ENCODE data around the gene SEMA3C. TPM values are rescaled to one million over a fixed set of nuclear protein-coding genes. Genes with fewer than 3 reads are reported as not detected.

SEMA3C gene
- total RNA-seq, 4 donors from 2014 or later, result 117 to 181 (median 158) TPM

DNA sequence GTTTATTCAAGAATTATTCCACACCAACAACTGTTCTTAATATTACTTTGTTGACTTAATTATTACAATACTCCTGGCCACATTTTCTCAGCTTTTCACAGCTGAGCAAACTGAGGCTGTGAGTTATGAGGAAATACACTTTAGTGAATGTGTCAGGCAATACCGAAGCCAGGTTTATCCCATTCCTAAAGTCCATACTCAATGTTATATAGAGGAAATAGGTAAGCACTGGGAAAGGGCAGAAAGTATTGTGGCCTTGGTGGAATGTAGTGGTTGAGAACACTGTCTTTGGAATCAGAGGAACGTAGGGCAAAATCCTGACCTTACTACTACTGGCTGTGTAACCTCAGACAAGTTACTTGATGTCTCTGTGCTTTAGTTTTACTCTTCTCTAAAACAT is 169.6 kb downstream of the SEMA3C start:
- Histone ChIP-seq H3K4me3 (no peak overlapping the region), H3K4me1 (peaks cover 0 to 13% (median 6%) of the 10 kb centered on the region in 4 donors), H3K27ac (replicated peaks in 1 of 4) (peak overlapping the region in 3 of 4 donors; percentile 6 to 14 (median 14)), H3K36me3 (peaks cover 0 to 20% (median 6%) of the 10 kb centered on the region in 4 donors), H3K27me3 (no peaks in the 10 kb centered on the region), H3K9me3 (no peaks in the 10 kb centered on the region)
- TF ChIP-seq EP300 (IDR thresholded peaks at IDR 0.05) (no peak), POLR2A (IDR thresholded peaks at IDR 0.05; ENCODE audit: low read depth) (no peak), POLR2AphosphoS5 (IDR thresholded peaks at IDR 0.05) (no peak)
- TF ChIP-seq, protein P1, sequence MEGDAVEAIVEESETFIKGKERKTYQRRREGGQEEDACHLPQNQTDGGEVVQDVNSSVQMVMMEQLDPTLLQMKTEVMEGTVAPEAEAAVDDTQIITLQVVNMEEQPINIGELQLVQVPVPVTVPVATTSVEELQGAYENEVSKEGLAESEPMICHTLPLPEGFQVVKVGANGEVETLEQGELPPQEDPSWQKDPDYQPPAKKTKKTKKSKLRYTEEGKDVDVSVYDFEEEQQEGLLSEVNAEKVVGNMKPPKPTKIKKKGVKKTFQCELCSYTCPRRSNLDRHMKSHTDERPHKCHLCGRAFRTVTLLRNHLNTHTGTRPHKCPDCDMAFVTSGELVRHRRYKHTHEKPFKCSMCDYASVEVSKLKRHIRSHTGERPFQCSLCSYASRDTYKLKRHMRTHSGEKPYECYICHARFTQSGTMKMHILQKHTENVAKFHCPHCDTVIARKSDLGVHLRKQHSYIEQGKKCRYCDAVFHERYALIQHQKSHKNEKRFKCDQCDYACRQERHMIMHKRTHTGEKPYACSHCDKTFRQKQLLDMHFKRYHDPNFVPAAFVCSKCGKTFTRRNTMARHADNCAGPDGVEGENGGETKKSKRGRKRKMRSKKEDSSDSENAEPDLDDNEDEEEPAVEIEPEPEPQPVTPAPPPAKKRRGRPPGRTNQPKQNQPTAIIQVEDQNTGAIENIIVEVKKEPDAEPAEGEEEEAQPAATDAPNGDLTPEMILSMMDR (IDR thresholded peaks at IDR 0.05), result no peak
- 88% methylated on average over 2 of the region's 2 CpGs for WGBS
- intact Hi-C loops (cut with DNase I), result no loop called here
- DNase-seq (ENCODE audit: extremely low spot score), result no peak

DNA sequence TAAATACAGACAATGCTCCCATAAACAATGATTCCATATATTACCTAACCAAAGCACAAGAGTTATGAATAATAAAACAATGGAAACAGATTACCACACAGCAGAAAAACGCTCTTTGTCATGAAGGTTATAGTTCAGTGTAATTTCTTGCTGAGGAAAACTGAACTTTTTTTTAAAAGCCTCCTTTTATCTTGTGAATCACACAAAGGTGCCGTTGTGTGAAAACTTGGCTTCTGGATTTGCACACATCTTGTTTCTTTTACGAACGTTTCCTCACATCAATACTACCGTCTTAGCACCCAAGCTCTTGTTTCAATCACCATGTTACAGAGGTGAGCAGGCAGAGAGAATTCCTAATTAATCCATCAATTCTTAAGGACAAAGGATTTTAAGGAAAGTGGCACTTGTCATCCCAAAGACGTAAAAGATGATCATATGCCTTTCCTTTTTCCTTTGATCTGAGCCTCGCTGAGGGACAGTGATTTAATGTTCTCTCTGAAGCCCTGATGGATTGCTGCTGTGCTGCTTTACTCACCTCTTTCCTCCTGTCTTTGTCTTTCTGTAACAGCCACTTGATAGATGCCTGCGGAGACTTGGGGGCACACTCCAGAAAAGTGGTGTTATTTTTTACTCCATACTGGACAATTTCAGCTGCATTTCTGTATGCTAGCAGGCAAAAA is 170.3 kb downstream of the SEMA3C start:
- intact Hi-C loops (cut with DNase I), result no loop called here
- 52% methylated on average over 8 of the region's 8 CpGs for WGBS
- peak overlapping the region in 3 of 4 donors; percentile 0 to 14 (median 6) for H3K27ac ChIP-seq (replicated peaks in 1 of 4)

DNA sequence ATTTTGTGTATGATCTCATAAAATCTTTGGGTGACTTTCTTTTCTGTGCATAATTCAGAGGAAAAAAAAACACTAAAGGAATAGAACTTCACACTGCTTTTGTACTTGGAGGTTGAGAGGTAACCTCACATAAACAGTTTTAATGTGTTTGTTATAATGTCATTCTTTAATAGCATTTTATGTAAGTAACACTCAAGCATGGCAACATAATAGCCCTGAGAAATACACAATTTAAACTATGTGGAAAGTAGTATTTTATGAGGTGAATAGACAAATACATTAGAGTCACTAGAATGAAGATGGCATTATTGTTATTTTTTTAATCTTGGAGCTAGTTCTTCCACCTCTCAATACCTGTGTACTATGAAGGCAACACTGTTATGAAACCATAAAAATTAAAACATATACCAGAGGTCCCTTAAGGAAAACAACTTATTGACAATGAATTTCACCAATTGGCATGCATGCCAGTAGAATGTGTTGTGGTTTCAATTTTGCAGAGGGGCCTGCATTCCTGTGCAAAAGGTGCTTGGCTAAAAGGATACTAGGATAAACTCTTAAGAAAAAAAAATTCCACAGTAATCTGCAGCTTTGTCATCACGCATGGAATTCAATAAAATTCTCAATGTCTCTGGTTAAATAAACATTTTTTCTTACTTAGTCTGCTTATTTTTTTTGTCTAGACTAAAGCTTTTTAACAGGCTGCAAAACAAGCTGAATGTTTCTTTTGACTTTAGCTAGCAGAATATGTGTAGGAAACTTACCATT is 177.9 kb downstream of the SEMA3C start:
- Histone ChIP-seq H3K27me3 (no peaks in the 10 kb centered on the region), H3K36me3 (peaks cover 0 to 11% (median 3%) of the 10 kb centered on the region in 4 donors), H3K27ac (replicated peaks in 1 of 4) (no peak overlapping the region), H3K9me3 (no peaks in the 10 kb centered on the region), H3K4me1 (peaks cover 0 to 17% (median 17%) of the 10 kb centered on the region in 4 donors), H3K4me3 (no peak overlapping the region)
- no peak for DNase-seq (ENCODE audit: extremely low spot score)
- TF ChIP-seq POLR2AphosphoS5 (IDR thresholded peaks at IDR 0.05) (no peak), EP300 (IDR thresholded peaks at IDR 0.05) (no peak), POLR2A (IDR thresholded peaks at IDR 0.05; ENCODE audit: low read depth) (no peak)
- TF ChIP-seq, protein P1 (IDR thresholded peaks at IDR 0.05), result no peak
- intact Hi-C loops (cut with DNase I), result no loop called here
- WGBS, result 22% methylated on average over 1 of the region's 1 CpG

More for the DNA sequence above, 170.3 kb downstream of the SEMA3C start:
- TF ChIP-seq EP300 (IDR thresholded peaks at IDR 0.05), result no peak
- no peak for TF ChIP-seq POLR2AphosphoS5 (IDR thresholded peaks at IDR 0.05)
- Histone ChIP-seq H3K36me3 (peaks cover 0 to 20% (median 6%) of the 10 kb centered on the region in 4 donors), H3K9me3 (no peaks in the 10 kb centered on the region), H3K4me3 (no peak overlapping the region), H3K4me1 (peaks cover 0 to 13% (median 6%) of the 10 kb centered on the region in 4 donors), H3K27me3 (no peaks in the 10 kb centered on the region)
- DNase-seq (ENCODE audit: extremely low spot score), result no peak

DNA sequence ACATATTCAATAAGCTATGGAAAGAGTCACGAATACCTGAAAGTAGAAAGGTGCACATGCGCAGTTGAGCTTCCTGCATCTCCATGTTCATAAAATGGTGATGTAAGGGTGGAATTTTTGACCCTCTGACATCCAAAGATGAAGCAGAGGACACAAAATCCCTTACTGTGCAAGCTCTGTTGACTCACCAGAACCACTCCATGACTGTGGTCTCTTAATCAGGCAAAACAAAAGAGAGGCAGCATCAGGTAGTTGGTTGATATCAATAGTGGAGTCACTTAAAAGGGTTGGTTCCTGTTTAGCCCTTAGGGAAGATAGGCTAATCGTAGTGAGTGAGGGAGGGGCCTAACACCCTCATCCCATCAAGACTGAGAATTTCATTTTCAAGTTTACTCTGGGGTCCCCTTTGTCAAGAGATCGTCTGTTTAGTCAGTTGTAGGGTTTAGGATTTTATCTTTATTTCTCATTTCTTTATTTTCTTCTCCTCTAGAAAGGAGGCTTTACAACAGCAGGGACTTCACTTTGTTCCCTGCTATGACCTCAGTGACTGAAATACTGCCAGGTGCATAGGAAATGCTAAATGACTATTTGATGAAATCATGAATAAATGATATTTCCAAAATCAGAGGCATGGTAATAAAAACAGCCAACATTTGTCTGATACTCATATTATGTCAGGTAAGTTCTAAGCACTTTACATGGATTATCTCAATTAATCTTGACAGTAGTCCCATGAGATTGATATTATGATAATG is 182.3 kb downstream of the SEMA3C start:
- no peak overlapping the region for H3K4me3 ChIP-seq
- TF ChIP-seq POLR2A (IDR thresholded peaks at IDR 0.05; ENCODE audit: low read depth) (no peak), EP300 (IDR thresholded peaks at IDR 0.05) (no peak), POLR2AphosphoS5 (IDR thresholded peaks at IDR 0.05) (no peak)
- TF ChIP-seq, protein P1 (IDR thresholded peaks at IDR 0.05), result no peak
- no peak for DNase-seq (ENCODE audit: extremely low spot score)
- peaks cover 0 to 13% (median 8%) of the 10 kb centered on the region in 4 donors for H3K4me1 ChIP-seq
- 86% methylated on average over 4 of the region's 4 CpGs for WGBS
- no peak overlapping the region for H3K27ac ChIP-seq (replicated peaks in 1 of 4)
- no peaks in the 10 kb centered on the region for H3K36me3 ChIP-seq
- H3K27me3 ChIP-seq, result no peaks in the 10 kb centered on the region
- intact Hi-C loops (cut with DNase I), result no loop called here
- no peaks in the 10 kb centered on the region for H3K9me3 ChIP-seq
